GM23338 (cell line): ENCODE measurements around the gene NT5DC2.

Source experiments
- CTCF ChIP-seq, 2 experiments: fragments of 200-600 bp in 1 of 2; sonication (generic) in 1 of 2; conservative IDR thresholded peaks; 2 replicates each; pipeline versions ENCODE4 v1.5.1 to v1.6.1; 2016 to 2017; ENCODE audit warnings: antibody characterized with exemption in 2 of 2, low read depth in 2 of 2, mild to moderate bottlenecking in 2 of 2, moderate library complexity in 1 of 2
- JUNB ChIP-seq: IDR thresholded peaks from one replicate; pipeline ENCODE4 v1.6.1; 2016; ENCODE audit warnings: antibody characterized with exemption; ENCODE audit not compliant: unreplicated experiment
- POLR2AphosphoS5 ChIP-seq: IDR thresholded peaks from 2 replicates; pipeline ENCODE4 v1.6.1; 2016; ENCODE audit warnings: antibody characterized with exemption, low read depth

GRCh38 chr3:52477076-52477795 lies 56.4 kb downstream of the NT5DC2 start:
- no peak for TF ChIP-seq CTCF (conservative IDR thresholded peaks at IDR 0.05; ENCODE audit: low read depth in 2 of 2)
- TF ChIP-seq JUNB = no peak
- no peak for TF ChIP-seq POLR2AphosphoS5
